ENCODE results near the gene KIF27.
"Not testable (repeated sequence)": the region's sequence is repeated elsewhere in the genome, so short reads cannot be mapped to it uniquely, and the experiment has no call there.

Gene KIF27

GRCh38 chr9:83920927-83921707, at the start of gene KIF27:
Gene KIF27, minus strand, starts transcription at chr9:83921432. Its CDS starts 5,841 bp downstream, at chr9:83915591.
- DNase-seq: peak; percentile 72 to 99 (median 96)

GRCh38 chr9:83969602-83970001, 48.4 kb upstream of the KIF27 start:
- DNase-seq: no peak

- DNase-seq: no peak
Measured at GRCh38 chr9:83967073-83967472, 45.8 kb upstream of the KIF27 start.

GRCh38 chr9:83966209-83966582, 45.0 kb upstream of the KIF27 start:
- DNase-seq: no peak

- no peak for DNase-seq
Measured at GRCh38 chr9:83965350-83966208, 44.3 kb upstream of the KIF27 start.

- DNase-seq: no peak
Measured at GRCh38 chr9:83964973-83965349, 43.7 kb upstream of the KIF27 start.

- DNase-seq: no peak
Measured at GRCh38 chr9:83962165-83962564, 40.9 kb upstream of the KIF27 start.

GRCh38 chr9:83960991-83961390, 39.8 kb upstream of the KIF27 start:
- no peak for DNase-seq

GRCh38 chr9:83959061-83959460, 37.8 kb upstream of the KIF27 start:
- DNase-seq: no peak

- no peak for DNase-seq
Measured at GRCh38 chr9:83957248-83957513, 35.9 kb upstream of the KIF27 start.

- peak in 57 of 58 donors; percentile 12 to 91 (median 67) for DNase-seq
Measured at GRCh38 chr9:83956436-83957247, 35.4 kb upstream of the KIF27 start.

GRCh38 chr9:83956086-83956435, 34.8 kb upstream of the KIF27 start:
- peak in 23 of 58 donors; percentile 7 to 64 (median 39) for DNase-seq

- not testable (repeated sequence) for DNase-seq
Measured at GRCh38 chr9:83948096-83948495, 26.9 kb upstream of the KIF27 start.

GRCh38 chr9:83940590-83941303, 19.5 kb upstream of the KIF27 start:
- no peak for DNase-seq

GRCh38 chr9:83937861-83938455, 16.7 kb upstream of the KIF27 start:
- DNase-seq: peak in 7 of 58 donors; percentile 2 to 37 (median 6)

GRCh38 chr9:83936523-83936922, 15.3 kb upstream of the KIF27 start:
- DNase-seq: no peak

GRCh38 chr9:83935276-83935935, 14.2 kb upstream of the KIF27 start:
- DNase-seq: no peak

- no peak for DNase-seq
Measured at GRCh38 chr9:83934569-83935275, 13.5 kb upstream of the KIF27 start.

- no peak for DNase-seq
Measured at GRCh38 chr9:83933790-83934189, 12.6 kb upstream of the KIF27 start.

- no peak for DNase-seq
Measured at GRCh38 chr9:83932851-83933250, 11.6 kb upstream of the KIF27 start.

All from anterior cingulate cortex (tissue), 58 donors.